Trophoblast cell (in vitro differentiated cells and primary cell): ENCODE results near the gene FHAD1.
A peak's percentile ranks its signal among the peaks of the same experiment; 100 is the strongest.

Experiments used
- DNase-seq, 2 donors: peaks; one replicate each; pipeline ENCODE4 v3.0.0-alpha.2; 2016
- H2AFZ ChIP-seq: 2 replicates; pipeline ENCODE4 v1.6.1; 2013; ENCODE audit warnings: low read length, moderate library complexity, mild to moderate bottlenecking; ENCODE audit not compliant: insufficient read depth, poor library complexity
- H2AK5ac ChIP-seq: 2 replicates; pipeline ENCODE4 v1.6.1; 2013; ENCODE audit warnings: mild to moderate bottlenecking, low read length
- H2BK120ac ChIP-seq: 2 replicates; pipeline ENCODE4 v1.6.1; 2013; ENCODE audit warnings: low read length, mild to moderate bottlenecking, moderate library complexity; ENCODE audit not compliant: insufficient read depth, poor library complexity
- H2BK12ac ChIP-seq: 2 replicates; pipeline ENCODE4 v1.6.1; 2013; ENCODE audit warnings: mild to moderate bottlenecking, low read length, moderate library complexity
- H2BK5ac ChIP-seq: 2 replicates; pipeline ENCODE4 v1.6.1; 2013; ENCODE audit warnings: low read length, low read depth, moderate library complexity, mild to moderate bottlenecking; ENCODE audit not compliant: poor library complexity
- H3K14ac ChIP-seq: 2 replicates; pipeline ENCODE4 v1.6.1; 2013; ENCODE audit warnings: mild to moderate bottlenecking, low read length
- H3K18ac ChIP-seq: 2 replicates; pipeline ENCODE4 v1.6.1; 2013; ENCODE audit warnings: mild to moderate bottlenecking, low read length
- H3K23ac ChIP-seq: 2 replicates; pipeline ENCODE4 v1.6.1; 2013; ENCODE audit warnings: low read length
- H3K27ac ChIP-seq: 2 replicates; pipeline ENCODE4 v1.5.1; 2013; ENCODE audit warnings: low read depth, mild to moderate bottlenecking, inconsistent platforms, low read length, moderate library complexity
- H3K27me3 ChIP-seq: 2 replicates; pipeline ENCODE4 v1.6.1; 2013; ENCODE audit warnings: inconsistent platforms, mild to moderate bottlenecking, low read length, moderate library complexity; ENCODE audit not compliant: insufficient read depth
- H3K36me3 ChIP-seq, 2 experiments: 1 replicate in 1 of 2; 2 replicates in 1 of 2; pipeline ENCODE4 v1.6.1; 2013; ENCODE audit warnings: low read length in 2 of 2, mild to moderate bottlenecking in 2 of 2, moderate library complexity in 1 of 2; ENCODE audit not compliant: insufficient read depth in 2 of 2, control insufficient read depth in 1 of 2
- H3K4ac ChIP-seq: 2 replicates; pipeline ENCODE4 v1.6.1; 2013; ENCODE audit warnings: low read depth, mild to moderate bottlenecking, low read length, moderate library complexity
- H3K4me1 ChIP-seq, 2 experiments: 1 replicate in 1 of 2; 2 replicates in 1 of 2; pipeline ENCODE4 v1.6.1; 2013; ENCODE audit warnings: low read length in 2 of 2, mild to moderate bottlenecking in 2 of 2, moderate library complexity in 1 of 2; ENCODE audit not compliant: insufficient read depth in 2 of 2, control insufficient read depth in 1 of 2
- H3K4me2 ChIP-seq: 2 replicates; pipeline ENCODE4 v1.6.1; 2013; ENCODE audit warnings: inconsistent platforms, mild to moderate bottlenecking, low read length, moderate library complexity
- H3K4me3 ChIP-seq: 2 replicates; pipeline ENCODE4 v1.5.1; 2013; ENCODE audit warnings: mild to moderate bottlenecking, low read depth, low read length, inconsistent platforms
- H3K79me1 ChIP-seq: one replicate; pipeline ENCODE4 v1.6.1; 2013; ENCODE audit warnings: low read length
- H3K79me2 ChIP-seq: 2 replicates; pipeline ENCODE4 v1.6.1; 2013; ENCODE audit warnings: low read length, mild to moderate bottlenecking; ENCODE audit not compliant: control insufficient read depth, insufficient read depth, poor library complexity
- H3K9ac ChIP-seq: 2 replicates; pipeline ENCODE4 v1.6.1; 2013; ENCODE audit warnings: mild to moderate bottlenecking, low read length
- H3K9me3 ChIP-seq: 2 replicates; pipeline ENCODE4 v1.6.1; 2013; ENCODE audit warnings: low read depth, mild to moderate bottlenecking, control low read depth, inconsistent platforms, low read length; ENCODE audit not compliant: insufficient read depth
- H4K12ac ChIP-seq: 2 replicates; pipeline ENCODE4 v1.6.1; 2013; ENCODE audit warnings: low read depth, mild to moderate bottlenecking, low read length, moderate library complexity
- H4K8ac ChIP-seq: 2 replicates; pipeline ENCODE4 v1.6.1; 2013; ENCODE audit warnings: low read depth, mild to moderate bottlenecking, low read length, moderate library complexity
- H4K91ac ChIP-seq: one replicate; pipeline ENCODE4 v1.6.1; 2013; ENCODE audit warnings: low read depth, mild to moderate bottlenecking, low read length, moderate library complexity
- WGBS: extraction: QIAGEN DNeasy Blood & Tissue Kit; methylation state at CpG from one replicate; pipeline ENCODE4 v1.1.7; 2013; ENCODE audit warnings: missing lambda C conversion rate; ENCODE audit not compliant: insufficient read length, insufficient coverage; ENCODE audit errors: extremely low coverage; 5-methylcytosine and 5-hydroxymethylcytosine counted together

FHAD1 gene

DNA sequence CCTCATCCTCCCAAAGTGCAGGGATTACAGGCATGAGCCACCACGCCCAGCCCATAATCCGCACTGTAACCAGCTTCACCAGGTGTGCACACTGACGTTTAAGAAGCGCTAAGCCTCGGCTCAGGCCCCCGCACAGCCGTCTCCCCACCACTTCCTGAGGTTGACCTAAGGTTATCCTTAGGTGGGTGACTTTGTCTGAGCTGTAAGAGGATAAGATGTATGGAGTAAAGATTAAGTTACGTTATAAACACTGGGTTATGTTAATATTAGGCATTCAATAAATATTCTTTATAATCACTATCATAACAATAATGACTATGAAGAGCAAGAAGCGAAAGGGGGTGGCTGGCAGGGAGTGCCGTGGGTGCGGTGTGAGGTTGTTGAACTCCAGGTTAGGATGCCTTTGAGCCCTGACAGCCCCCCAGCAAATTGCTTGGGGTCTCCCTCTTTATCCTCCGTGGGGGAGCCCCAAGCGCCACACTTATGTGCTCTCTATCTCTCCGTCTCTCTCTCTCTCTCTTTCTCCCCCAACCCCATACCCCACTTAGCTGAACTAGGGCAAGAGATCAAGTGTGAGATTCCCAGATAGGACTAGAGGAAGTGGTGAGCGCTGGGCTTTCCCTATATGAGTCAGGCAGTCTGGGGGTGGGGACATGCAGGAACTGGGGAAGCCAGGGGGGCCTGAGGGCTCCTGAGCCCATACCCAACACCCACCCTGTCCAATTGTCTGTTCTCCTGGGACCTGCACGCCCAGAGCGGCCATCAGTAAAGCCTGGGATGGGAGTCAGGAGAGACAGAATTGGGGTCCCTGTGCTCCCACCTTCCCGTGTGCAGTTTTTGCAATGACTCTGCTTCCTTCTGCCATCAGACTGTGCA, 170.3 kb downstream of the FHAD1 start:
- no peaks in the 10 kb centered on the region for H3K79me2 ChIP-seq
- H2AK5ac ChIP-seq: no peak overlapping the region
- no peak overlapping the region for H3K9ac ChIP-seq
- H2BK12ac ChIP-seq: no peak overlapping the region
- no peak overlapping the region for H3K4ac ChIP-seq
- no peak overlapping the region for H3K4me2 ChIP-seq
- no peak overlapping the region for H2BK5ac ChIP-seq
- H3K4me3 ChIP-seq: no peak overlapping the region
- no peak overlapping the region for H4K12ac ChIP-seq
- H3K27me3 ChIP-seq: no peaks in the 10 kb centered on the region
- no peak overlapping the region for H4K8ac ChIP-seq
- peaks cover 16 to 18% of the 10 kb centered on the region in 2 experiments for H3K4me1 ChIP-seq
- H3K36me3 ChIP-seq: peaks cover 0 to 2% of the 10 kb centered on the region in 2 experiments
- DNase-seq: peak in 1 of 2 donors; percentile 37
- H4K91ac ChIP-seq: no peak overlapping the region
- H3K79me1 ChIP-seq: no peaks in the 10 kb centered on the region
- H3K18ac ChIP-seq: no peak overlapping the region
- no peak overlapping the region for H2AFZ ChIP-seq
- H3K9me3 ChIP-seq: peaks cover 3% of the 10 kb centered on the region
- H2BK120ac ChIP-seq: no peak overlapping the region
- no CpG with 5 or more reads among the region's 18 CpGs for WGBS
- H3K14ac ChIP-seq: no peak overlapping the region
- H3K23ac ChIP-seq: no peak overlapping the region
- H3K27ac ChIP-seq: no peak overlapping the region

DNA sequence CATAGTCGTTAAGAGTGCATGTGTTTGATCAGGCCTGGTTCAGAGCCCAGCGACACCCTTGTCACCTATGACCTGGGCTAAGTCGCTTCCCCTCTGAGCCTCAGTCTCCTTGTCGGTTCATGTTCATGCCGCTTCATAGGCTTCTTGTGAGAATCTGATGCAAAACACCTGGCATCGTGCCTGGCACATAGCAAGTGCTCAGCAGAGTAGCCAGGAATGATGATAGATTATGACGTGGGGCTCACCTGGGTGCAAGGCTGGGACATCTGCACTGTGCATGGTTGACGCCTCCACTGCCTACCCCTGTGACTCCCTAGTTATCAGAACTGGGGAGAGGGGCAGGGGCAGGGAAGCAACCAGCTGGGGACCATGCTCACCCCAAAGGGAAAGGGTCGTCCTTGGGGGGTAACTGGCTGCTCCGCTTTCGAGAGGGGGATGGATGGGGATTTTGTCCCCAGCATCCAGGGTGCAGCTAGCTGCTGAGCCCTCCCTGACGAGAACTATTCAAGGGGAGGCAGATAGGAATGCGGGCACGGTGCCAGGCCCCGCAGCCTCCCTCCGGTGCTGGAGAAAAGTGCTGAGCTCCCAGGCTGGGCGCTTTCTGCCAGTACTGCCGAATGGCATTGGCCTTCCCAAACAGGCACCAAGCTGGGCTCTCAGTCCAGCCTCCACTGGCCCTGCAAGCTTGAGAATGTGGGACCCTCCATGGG, 171.9 kb downstream of the FHAD1 start:
- no peak overlapping the region for H3K14ac ChIP-seq
- DNase-seq: no peak
- no peak overlapping the region for H4K12ac ChIP-seq
- no peak overlapping the region for H3K4me2 ChIP-seq
- H3K4me3 ChIP-seq: no peak overlapping the region
- H4K8ac ChIP-seq: no peak overlapping the region
- peaks cover 3% of the 10 kb centered on the region for H3K9me3 ChIP-seq
- H2BK5ac ChIP-seq: no peak overlapping the region
- no peaks in the 10 kb centered on the region for H3K79me1 ChIP-seq
- no peak overlapping the region for H3K18ac ChIP-seq
- WGBS: no CpG with 5 or more reads among the region's 18 CpGs
- H3K4ac ChIP-seq: no peak overlapping the region
- H2BK120ac ChIP-seq: no peak overlapping the region
- H3K9ac ChIP-seq: no peak overlapping the region
- no peaks in the 10 kb centered on the region for H3K79me2 ChIP-seq
- H2AFZ ChIP-seq: no peak overlapping the region
- H3K4me1 ChIP-seq: peaks cover 15 to 16% of the 10 kb centered on the region in 2 experiments
- H3K36me3 ChIP-seq: peaks cover 0 to 2% of the 10 kb centered on the region in 2 experiments
- H3K23ac ChIP-seq: no peak overlapping the region
- no peak overlapping the region for H2AK5ac ChIP-seq
- no peak overlapping the region for H2BK12ac ChIP-seq
- no peak overlapping the region for H3K27ac ChIP-seq
- H4K91ac ChIP-seq: no peak overlapping the region
- no peaks in the 10 kb centered on the region for H3K27me3 ChIP-seq

DNA sequence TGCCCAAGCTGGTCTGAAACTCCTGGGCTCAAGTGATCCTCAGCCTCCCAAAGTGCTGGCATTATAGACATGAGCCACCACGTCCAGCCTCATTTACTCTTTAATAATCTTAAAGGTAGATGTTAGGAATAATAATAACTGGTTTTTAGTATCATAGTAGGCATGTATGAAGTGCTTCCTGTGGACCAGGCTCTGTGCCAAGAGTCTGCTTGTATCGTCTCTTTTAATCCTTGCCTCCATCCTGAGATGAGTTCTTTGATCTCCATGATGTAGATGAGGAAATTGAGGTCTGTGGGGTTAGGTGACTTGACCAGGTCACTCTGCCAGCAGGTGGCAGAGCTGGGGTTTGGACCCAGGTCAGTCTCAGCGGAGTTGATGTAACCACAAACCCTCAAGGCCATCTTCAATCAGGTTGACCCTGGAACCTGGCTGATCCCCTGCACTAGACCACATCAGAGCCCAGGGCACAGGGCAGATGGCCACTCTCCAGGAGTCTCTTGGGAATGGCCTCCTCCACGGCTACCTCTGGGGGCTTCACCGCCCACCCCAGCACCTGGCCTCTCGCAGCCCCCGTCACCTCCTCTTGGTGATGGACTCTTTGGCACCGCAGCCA, 173.9 kb downstream of the FHAD1 start:
- no peak overlapping the region for H3K23ac ChIP-seq
- no peaks in the 10 kb centered on the region for H3K79me1 ChIP-seq
- no peaks in the 10 kb centered on the region for H3K79me2 ChIP-seq
- WGBS: no CpG with 5 or more reads among the region's 8 CpGs
- H2AFZ ChIP-seq: no peak overlapping the region
- H3K14ac ChIP-seq: no peak overlapping the region
- H3K4me2 ChIP-seq: no peak overlapping the region
- H3K36me3 ChIP-seq: peaks cover 3% of the 10 kb centered on the region in 2 experiments
- no peak overlapping the region for H2BK12ac ChIP-seq
- H4K91ac ChIP-seq: no peak overlapping the region
- no peak overlapping the region for H3K27ac ChIP-seq
- H3K4me1 ChIP-seq: peaks cover 12% of the 10 kb centered on the region in 2 experiments
- H3K18ac ChIP-seq: no peak overlapping the region
- no peak overlapping the region for H4K8ac ChIP-seq
- no peak overlapping the region for H2BK5ac ChIP-seq
- H3K27me3 ChIP-seq: no peaks in the 10 kb centered on the region
- DNase-seq: no peak
- no peak overlapping the region for H2AK5ac ChIP-seq
- peaks cover 3% of the 10 kb centered on the region for H3K9me3 ChIP-seq
- H3K9ac ChIP-seq: no peak overlapping the region
- H4K12ac ChIP-seq: no peak overlapping the region
- no peak overlapping the region for H3K4me3 ChIP-seq
- no peak overlapping the region for H2BK120ac ChIP-seq
- no peak overlapping the region for H3K4ac ChIP-seq

DNA sequence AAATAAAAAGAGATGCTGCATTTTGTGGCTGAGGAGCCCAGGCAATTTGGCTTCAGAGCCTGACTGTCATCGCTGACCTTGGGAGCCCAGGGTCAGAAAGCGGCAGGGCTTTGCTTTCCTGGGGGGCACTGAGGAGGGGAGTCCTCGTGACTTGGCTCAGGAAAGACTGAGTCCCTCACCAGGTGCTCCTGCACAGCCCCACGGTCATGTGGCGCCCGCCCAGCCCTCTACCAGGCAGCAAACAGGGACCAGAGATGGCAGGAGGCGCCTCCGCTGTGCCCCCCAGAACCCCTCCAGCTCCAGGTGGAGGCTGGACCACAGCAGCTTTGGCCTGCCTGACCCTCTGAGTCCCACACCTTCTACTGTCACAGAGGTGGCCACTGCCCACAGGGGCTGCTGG, 175.8 kb downstream of the FHAD1 start:
- Histone ChIP-seq H3K4ac (no peak overlapping the region), H3K27ac (no peak overlapping the region), H2BK12ac (no peak overlapping the region), H3K9ac (no peak overlapping the region), H3K27me3 (no peaks in the 10 kb centered on the region), H2BK120ac (no peak overlapping the region), H3K4me3 (no peak overlapping the region), H3K79me1 (no peaks in the 10 kb centered on the region), H3K79me2 (no peaks in the 10 kb centered on the region), H2AK5ac (no peak overlapping the region), H3K18ac (no peak overlapping the region), H2BK5ac (no peak overlapping the region), H4K8ac (no peak overlapping the region), H4K12ac (no peak overlapping the region), H3K14ac (no peak overlapping the region), H4K91ac (no peak overlapping the region), H3K36me3 (peaks cover 3 to 12% of the 10 kb centered on the region in 2 experiments), H3K9me3 (peaks cover 3% of the 10 kb centered on the region), H3K4me1 (no peaks in the 10 kb centered on the region), H3K23ac (no peak overlapping the region), H3K4me2 (no peak overlapping the region), H2AFZ (no peak overlapping the region)
- no peak for DNase-seq
- WGBS: no CpG with 5 or more reads among the region's 8 CpGs
